Activated CD8-positive, alpha-beta memory T cell treated with anti-CD3 and anti-CD28 coated beads, Interleukin-2, amount 10 ng/mL, durations not matched to agents 7 days and 5 days (primary cell): ENCODE measurements around the gene WASF2. TPM values are rescaled to one million over a fixed set of nuclear protein-coding genes. Genes with fewer than 3 reads are reported as not detected.
"Not testable (repeated sequence)": the region's sequence is repeated elsewhere in the genome, so short reads cannot be mapped to it uniquely, and the experiment has no call there.

Experiments used
- ATAC-seq: fragments of 150-1000 bp; cut with Tn5 transposase; one replicate; pipeline ENCODE4 v1.10.0; 2021; ENCODE audit warnings: moderate library complexity
- CTCF ChIA-PET: fragments of 350-600 bp; sonication (Branson Sonifier 250); formaldehyde crosslinking; loops from one replicate; lab custom pipeline; 2021; ENCODE audit warnings: antibody characterized with exemption; lab: Charles Lee
- DNase-seq: peaks from one replicate; pipeline ENCODE4 v3.0.0-alpha.2; 2020
- H3K27ac Mint-ChIP-seq: one replicate; pipeline ENCODE4 v1.8.0; 2021; ENCODE audit warnings: mild to moderate bottlenecking, mixed read lengths
- H3K27me3 Mint-ChIP-seq: one replicate; pipeline ENCODE4 v1.8.0; 2021; ENCODE audit warnings: mixed read lengths
- H3K36me3 Mint-ChIP-seq: one replicate; pipeline ENCODE4 v1.8.0; 2021; ENCODE audit warnings: mild to moderate bottlenecking, mixed read lengths
- H3K4me1 Mint-ChIP-seq: one replicate; pipeline ENCODE4 v1.8.0; 2021; ENCODE audit warnings: mixed read lengths
- H3K4me3 Mint-ChIP-seq: one replicate; pipeline ENCODE4 v1.8.0; 2021; ENCODE audit warnings: mild to moderate bottlenecking, moderate library complexity, mixed read lengths
- H3K9me3 Mint-ChIP-seq: one replicate; pipeline ENCODE4 v1.8.0; 2022; ENCODE audit warnings: low read depth, mixed read lengths
- total RNA-seq, 2 experiments: library from RNA; stranded (reverse); gene quantifications; one replicate each; pipeline ENCODE4 v1.2.3, GENCODE V29; 2021

WASF2 gene
- total RNA-seq, 2 experiments from 2014 or later: 113 to 117 TPM

GRCh38 chr1:27391511-27392095, 98.4 kb downstream of the WASF2 start:
- peak overlapping the region; percentile 63 for H3K4me3 Mint-ChIP-seq
- H3K4me1 Mint-ChIP-seq: peaks cover 8% of the 10 kb centered on the region
- DNase-seq (peak; percentile 52), ATAC-seq (no peak)
- H3K27me3 Mint-ChIP-seq: peaks cover 25% of the 10 kb centered on the region
- H3K9me3 Mint-ChIP-seq: no peaks in the 10 kb centered on the region
- CTCF ChIA-PET: interaction anchor here (0.6 to 11.7 kb wide), 26 partner anchors 13 to 769 kb away, joined by 3 to 260 read pairs (median 4); partner anchors contain the start of genes AHDC1, MAP3K6, SYTL1 and TMEM222
- H3K27ac Mint-ChIP-seq: peak overlapping the region; percentile 76
- no peaks in the 10 kb centered on the region for H3K36me3 Mint-ChIP-seq

- Mint-ChIP-seq H3K27me3 (peaks cover 25% of the 10 kb centered on the region), H3K36me3 (no peaks in the 10 kb centered on the region), H3K4me1 (peaks cover 8% of the 10 kb centered on the region), H3K27ac (no peak overlapping the region), H3K4me3 (no peak overlapping the region), H3K9me3 (no peaks in the 10 kb centered on the region)
- CTCF ChIA-PET: interaction anchor here (0.7 to 11.7 kb wide), 22 partner anchors 10 to 344 kb away, joined by 3 to 260 read pairs (median 4); partner anchors contain the start of genes FCN3, MAP3K6 and SYTL1
- DNase-seq (peak; percentile 83), ATAC-seq (no peak)
These were observed 101.5 kb downstream of the WASF2 start for GRCh38 chr1:27388337-27389005.

- H3K36me3 Mint-ChIP-seq, ATAC-seq, DNase-seq, H3K27ac Mint-ChIP-seq, H3K4me1 Mint-ChIP-seq, H3K9me3 Mint-ChIP-seq, H3K4me3 Mint-ChIP-seq: not testable (repeated sequence)
- CTCF ChIA-PET: interaction anchor here (0.8 to 11.7 kb wide), 9 partner anchors 10 to 87 kb away, joined by 3 to 260 read pairs (median 3); partner anchors contain the start of gene MAP3K6
- H3K27me3 Mint-ChIP-seq: peaks cover 19% of the 10 kb centered on the region
These were observed 105.2 kb downstream of the WASF2 start for GRCh38 chr1:27384797-27385196.

GRCh38 chr1:27383661-27384060, 106.3 kb downstream of the WASF2 start:
- Mint-ChIP-seq H3K9me3 (no peaks in the 10 kb centered on the region), H3K36me3 (no peaks in the 10 kb centered on the region), H3K27ac (no peak overlapping the region), H3K4me3 (no peak overlapping the region), H3K27me3 (peaks cover 13% of the 10 kb centered on the region), H3K4me1 (no peaks in the 10 kb centered on the region)
- DNase-seq: no peak
- CTCF ChIA-PET: interaction anchor here (0.9 to 11.7 kb wide), 5 partner anchors 12 to 86 kb away, joined by 3 to 260 read pairs (median 21); no protein-coding TSS in a partner anchor
- no peak for ATAC-seq

DNA sequence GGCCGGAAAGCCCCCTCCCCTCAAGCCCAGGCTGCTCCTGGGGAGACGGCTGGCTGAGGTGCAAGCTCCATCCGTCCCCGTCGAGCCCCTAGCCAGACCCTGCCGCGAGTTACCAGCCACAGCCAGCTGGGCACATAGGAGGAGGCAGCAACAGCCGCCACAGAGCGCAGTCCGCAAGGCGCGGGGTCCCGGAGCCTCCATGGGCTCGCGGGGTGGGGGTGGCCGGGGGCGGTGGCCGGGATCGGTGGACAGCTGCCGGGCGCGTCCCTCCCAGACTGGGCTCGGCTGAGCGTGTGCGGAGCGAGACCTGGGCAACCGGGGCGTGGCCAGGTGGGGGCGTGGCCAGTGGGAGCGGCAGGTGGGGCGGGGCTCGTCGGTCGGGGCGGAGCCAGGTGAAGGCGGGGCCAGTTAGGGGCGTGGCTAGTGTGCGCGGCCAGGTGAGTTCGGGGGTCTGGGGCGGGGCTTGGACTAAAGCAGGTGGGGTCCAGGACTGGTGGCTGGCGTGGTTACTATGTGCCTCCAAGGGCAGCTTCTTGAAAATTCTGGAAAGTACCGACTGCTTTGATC, 106.8 kb downstream of the WASF2 start, which contains the start of gene CD164L2:
Gene CD164L2, minus strand, starts transcription at position 295 of the 567 bp plus-strand sequence. Its CDS starts 94 bp downstream, at position 201.
- Mint-ChIP-seq H3K9me3 (no peaks in the 10 kb centered on the region), H3K27me3 (peaks cover 8% of the 10 kb centered on the region), H3K27ac (no peak within 1 kb of the TSS), H3K36me3 (no peaks in the 10 kb centered on the region), H3K4me1 (no peaks in the 10 kb centered on the region), H3K4me3 (no peak within 1 kb of the TSS)
- ATAC-seq (peak; percentile 68), DNase-seq (no peak)
- CTCF ChIA-PET: interaction anchor here (0.9 to 11.7 kb wide), 6 partner anchors 10 to 85 kb away, joined by 3 to 260 read pairs (median 8); partner anchors contain the start of gene MAP3K6

DNA sequence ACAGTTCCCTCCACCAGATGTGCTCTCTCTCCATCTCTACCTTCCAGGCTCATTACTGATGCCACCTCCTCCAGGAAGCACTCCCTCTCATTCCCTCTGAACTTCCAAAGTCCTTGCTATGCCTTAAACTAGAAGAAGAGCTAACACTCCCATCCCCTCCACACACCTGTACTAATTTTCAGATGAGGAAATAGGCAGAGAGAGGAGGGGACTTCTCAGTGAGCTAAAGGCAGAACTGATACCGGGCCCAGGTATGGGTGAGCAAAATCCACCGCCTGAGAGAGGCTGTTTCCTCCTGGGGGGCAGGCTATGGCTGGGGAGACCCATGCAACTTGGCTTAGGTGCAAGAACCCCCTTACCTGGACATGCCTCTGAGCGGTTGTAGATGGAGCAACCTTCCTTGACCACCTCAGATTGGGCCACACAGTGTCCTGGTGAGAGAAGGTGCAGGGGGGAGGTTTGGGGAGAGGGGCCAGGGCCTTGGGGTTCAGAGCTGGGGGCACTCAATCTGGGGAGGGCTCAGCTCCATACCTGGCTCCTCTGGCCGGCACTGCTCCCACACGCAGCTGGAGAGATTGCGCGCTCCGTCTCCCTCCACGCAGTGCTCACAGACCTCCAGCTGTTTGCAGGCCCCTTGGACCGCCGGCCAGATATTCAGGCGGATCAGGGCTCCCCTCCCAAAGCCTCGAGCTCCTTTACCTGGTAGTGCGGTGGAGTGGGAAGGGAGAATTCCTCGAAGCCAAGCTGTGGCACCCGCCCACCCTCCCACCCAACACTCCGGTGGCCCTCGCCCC, 107.8 kb downstream of the WASF2 start:
- CTCF ChIA-PET: interaction anchor here (0.9 to 11.7 kb wide), 8 partner anchors 11 to 336 kb away, joined by 3 to 260 read pairs (median 4); partner anchors contain the start of gene MAP3K6
- ATAC-seq (no peak), DNase-seq (no peak)
- H3K4me3 Mint-ChIP-seq: no peak overlapping the region
- H3K27ac Mint-ChIP-seq: no peak overlapping the region
- no peaks in the 10 kb centered on the region for H3K9me3 Mint-ChIP-seq
- H3K27me3 Mint-ChIP-seq: peaks cover 8% of the 10 kb centered on the region
- no peaks in the 10 kb centered on the region for H3K36me3 Mint-ChIP-seq
- H3K4me1 Mint-ChIP-seq: no peaks in the 10 kb centered on the region

DNA sequence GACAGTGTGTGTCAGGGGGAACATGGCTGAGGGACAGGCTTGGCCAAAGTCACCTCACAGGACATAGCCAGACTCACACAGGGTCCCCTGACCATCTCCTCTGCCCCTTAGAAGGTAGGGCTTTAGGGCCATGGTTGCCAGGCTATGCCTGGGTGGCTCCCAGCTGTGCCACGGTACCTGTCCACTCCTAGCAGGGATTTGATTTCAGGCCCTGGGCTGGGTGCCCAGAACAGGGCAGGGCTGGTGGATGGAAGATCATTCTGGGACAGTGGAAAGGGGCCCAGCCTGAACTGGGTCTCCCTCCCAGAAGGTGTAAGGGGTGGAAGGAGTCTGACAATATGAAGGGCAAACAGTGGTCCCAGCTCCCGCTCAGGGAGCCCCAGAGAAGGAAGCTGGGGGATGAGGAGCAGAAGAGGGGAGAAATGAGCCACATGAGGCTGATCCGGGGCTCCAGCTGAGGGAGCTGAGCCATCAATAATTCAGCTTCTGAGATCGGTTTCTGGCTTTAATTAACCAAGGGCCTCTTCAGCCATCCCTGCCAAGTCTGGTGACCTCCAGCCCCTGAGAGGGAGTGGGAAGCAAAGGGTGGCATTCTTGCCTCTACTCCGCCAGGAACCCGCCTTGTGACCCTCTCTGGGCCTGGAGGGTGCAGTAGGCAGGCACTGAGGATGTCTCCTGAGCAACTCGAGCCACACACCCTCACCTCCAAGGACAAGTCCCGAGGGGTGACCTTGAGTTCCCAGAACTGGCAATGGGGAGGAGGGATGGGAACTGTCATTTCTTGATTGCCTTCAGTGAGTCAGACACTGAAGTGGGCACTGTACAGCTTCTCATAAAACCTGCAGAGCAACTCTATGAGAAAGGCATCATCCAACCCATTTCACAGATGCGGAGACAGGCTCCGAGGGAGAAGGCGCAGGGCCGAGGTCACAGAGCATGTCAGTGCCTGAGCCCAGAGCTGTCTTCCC, 108.9 kb downstream of the WASF2 start:
- Mint-ChIP-seq H3K27ac (no peak overlapping the region), H3K36me3 (no peaks in the 10 kb centered on the region), H3K4me3 (no peak overlapping the region), H3K9me3 (no peaks in the 10 kb centered on the region), H3K27me3 (peaks cover 4% of the 10 kb centered on the region), H3K4me1 (no peaks in the 10 kb centered on the region)
- CTCF ChIA-PET: interaction anchor here (0.8 to 11.7 kb wide), 7 partner anchors 14 to 335 kb away, joined by 3 to 260 read pairs (median 4); partner anchors contain the start of gene MAP3K6
- no peak for DNase-seq
- ATAC-seq: no peak

DNA sequence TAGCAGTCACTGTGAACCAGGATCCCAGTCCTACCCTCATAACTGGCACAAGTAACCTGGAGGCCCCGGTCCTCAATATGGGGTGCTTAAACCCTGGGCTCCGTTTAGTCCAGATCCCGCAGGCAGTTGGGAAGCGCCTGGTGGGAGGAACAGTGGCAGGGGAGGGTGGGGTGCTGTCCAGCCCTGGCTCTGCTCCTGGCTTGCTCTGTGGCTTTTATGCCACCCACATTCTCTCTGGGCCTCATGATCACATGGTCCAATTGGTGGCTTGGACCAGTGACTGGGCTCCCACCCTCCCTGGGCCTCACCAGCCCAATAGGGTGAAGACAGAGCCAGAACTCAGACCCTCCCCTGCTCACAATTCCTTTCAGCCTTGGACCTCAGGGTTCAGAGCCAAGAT, 109.7 kb downstream of the WASF2 start:
- H3K4me1 Mint-ChIP-seq: no peaks in the 10 kb centered on the region
- no peak for ATAC-seq
- H3K9me3 Mint-ChIP-seq: no peaks in the 10 kb centered on the region
- CTCF ChIA-PET: interaction anchor here (0.8 to 1.1 kb wide), 2 partner anchors 23 to 84 kb away, joined by 3 read pairs; no protein-coding TSS in a partner anchor
- H3K36me3 Mint-ChIP-seq: no peaks in the 10 kb centered on the region
- no peak overlapping the region for H3K4me3 Mint-ChIP-seq
- no peak for DNase-seq
- no peak overlapping the region for H3K27ac Mint-ChIP-seq
- H3K27me3 Mint-ChIP-seq: peaks cover 4% of the 10 kb centered on the region

DNA sequence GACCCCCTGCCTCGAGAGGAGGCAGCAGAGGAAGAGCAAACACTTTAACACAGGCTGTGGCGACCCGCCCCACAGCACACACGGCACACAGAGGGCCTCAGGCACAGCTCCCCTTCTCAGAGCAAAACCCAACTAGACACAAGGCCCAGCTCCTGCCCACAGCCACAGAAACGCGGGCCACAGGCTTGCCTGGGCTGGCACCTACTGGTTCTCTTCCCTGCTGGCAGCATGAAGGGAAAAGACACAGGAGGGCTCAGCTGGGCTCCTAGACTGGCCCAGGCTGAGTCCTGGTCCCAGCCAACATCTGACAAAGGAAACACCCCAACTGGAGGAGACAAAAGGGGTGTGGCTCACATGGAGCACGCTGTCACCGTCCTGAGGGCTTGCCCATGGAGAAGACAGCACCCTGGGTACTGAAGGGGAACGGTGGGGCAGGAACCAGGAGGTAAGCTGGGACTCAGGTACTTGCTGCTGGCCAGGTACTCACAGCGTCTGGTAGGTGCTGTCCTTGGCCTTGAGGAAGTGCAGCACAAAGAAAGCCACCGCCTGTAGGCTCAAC, 110.3 kb downstream of the WASF2 start:
- CTCF ChIA-PET: interaction anchor here (0.5 to 1.1 kb wide), 2 partner anchors 83 to 369 kb away, joined by 3 to 4 read pairs; no protein-coding TSS in a partner anchor
- DNase-seq (no peak), ATAC-seq (no peak)
- no peak overlapping the region for H3K27ac Mint-ChIP-seq
- H3K9me3 Mint-ChIP-seq: no peaks in the 10 kb centered on the region
- no peaks in the 10 kb centered on the region for H3K4me1 Mint-ChIP-seq
- H3K27me3 Mint-ChIP-seq: peaks cover 4% of the 10 kb centered on the region
- H3K4me3 Mint-ChIP-seq: no peak overlapping the region
- no peaks in the 10 kb centered on the region for H3K36me3 Mint-ChIP-seq

DNA sequence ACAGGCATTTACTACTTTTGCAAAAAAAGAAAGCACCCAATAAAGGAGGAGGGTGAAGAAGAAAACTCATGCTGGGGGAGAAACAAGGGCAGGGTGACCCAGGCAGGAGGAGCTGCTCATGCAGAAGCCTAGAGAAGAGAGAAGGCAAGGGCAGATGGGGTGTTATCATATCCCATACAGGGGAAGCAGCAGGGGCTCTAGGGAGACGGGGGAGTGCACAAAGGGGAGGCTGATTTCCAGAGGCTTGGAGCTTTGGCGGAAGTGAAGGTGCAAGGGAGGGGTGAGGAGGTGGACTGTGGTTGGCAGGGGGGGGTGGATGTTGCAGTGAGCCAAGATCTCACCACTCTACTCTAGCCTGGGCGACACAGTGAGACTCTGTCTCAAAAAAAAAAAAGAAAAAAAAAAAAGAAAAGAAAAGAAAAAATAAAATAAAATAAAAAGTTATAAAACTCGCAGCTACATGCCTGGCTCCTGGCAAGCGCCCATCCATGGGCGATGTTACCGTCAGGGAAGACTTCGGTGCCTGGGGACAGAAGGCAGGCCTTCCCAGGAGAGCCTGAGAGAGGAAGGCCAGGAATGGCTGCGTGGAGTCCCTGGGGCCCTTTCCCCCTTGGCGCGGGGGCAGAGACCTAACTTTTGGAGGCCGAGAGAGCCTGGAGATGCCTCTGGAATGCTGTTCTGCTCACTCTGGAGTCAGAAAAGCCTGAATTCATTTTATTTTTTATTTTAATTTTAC, 112.0 kb downstream of the WASF2 start:
- CTCF ChIA-PET: interaction anchor here (0.8 to 1.7 kb wide), 3 partner anchors 12 to 20 kb away, joined by 3 to 4 read pairs (median 4); partner anchors contain the start of gene MAP3K6
- Mint-ChIP-seq H3K4me3 (no peak overlapping the region), H3K9me3 (no peaks in the 10 kb centered on the region), H3K27ac (no peak overlapping the region), H3K4me1 (no peaks in the 10 kb centered on the region), H3K36me3 (no peaks in the 10 kb centered on the region), H3K27me3 (peaks cover 4% of the 10 kb centered on the region)
- DNase-seq (no peak), ATAC-seq (no peak)
